GM10847 (cell line): ENCODE measurements around the gene POU5F2.

Source experiments
- POLR2A ChIP-seq: IDR thresholded peaks from 2 replicates; pipeline ENCODE4 v1.6.1; 2011; ENCODE audit not compliant: insufficient read length; ENCODE audit errors: extremely low read depth

The POU5F2 gene, protein sequence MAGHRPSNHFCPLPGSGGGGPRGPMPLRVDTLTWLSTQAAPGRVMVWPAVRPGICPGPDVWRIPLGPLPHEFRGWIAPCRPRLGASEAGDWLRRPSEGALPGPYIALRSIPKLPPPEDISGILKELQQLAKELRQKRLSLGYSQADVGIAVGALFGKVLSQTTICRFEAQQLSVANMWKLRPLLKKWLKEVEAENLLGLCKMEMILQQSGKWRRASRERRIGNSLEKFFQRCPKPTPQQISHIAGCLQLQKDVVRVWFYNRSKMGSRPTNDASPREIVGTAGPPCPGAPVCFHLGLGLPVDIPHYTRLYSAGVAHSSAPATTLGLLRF

DNA sequence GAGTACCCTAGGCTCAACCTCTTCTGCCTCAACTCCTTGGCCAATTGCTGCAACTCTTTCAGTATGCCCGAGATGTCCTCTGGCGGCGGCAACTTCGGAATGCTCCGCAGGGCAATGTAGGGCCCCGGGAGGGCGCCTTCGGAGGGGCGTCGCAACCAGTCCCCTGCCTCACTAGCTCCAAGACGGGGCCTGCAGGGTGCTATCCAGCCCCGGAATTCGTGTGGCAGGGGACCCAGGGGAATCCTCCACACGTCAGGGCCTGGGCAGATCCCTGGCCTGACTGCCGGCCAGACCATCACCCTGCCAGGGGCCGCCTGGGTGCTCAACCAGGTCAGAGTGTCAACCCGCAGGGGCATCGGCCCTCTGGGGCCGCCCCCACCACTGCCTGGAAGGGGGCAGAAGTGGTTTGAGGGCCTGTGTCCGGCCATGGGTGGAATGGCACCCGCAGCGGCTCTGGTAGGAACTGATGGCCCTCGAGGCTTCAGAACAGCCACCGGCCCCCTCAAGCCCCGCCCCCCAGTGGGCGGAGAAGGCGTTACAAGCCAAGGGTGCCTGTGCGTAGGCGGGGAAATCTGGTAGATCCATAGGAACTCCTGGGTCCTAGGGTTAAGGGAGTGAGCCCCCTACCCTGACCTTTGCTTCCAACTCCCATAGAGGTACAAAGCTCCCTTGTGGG lies at the start of gene POU5F2:
Gene POU5F2 (minus strand): TSS at position 465 of the 676 bp plus-strand sequence. CDS start 37 bp downstream, at position 428.
- no peak for TF ChIP-seq POLR2A

DNA sequence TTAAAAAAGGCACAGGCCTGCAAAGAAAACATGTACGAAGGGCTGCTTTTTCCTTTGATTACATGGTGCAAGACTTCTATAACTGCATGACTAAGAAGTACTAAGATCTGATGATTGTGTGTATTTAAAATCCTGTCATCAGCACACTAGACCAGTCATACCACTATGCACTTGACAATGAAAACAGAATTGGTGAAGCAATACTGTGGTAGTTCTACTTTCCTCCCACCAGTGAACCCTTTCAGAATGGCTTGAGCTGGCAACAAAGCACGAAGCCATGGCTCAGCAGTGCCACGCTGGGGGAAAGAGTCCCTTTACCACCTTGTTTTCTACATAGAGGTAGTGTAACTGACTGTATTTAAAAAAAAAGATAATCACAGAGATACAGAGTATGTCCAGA lies 49.0 kb upstream of the POU5F2 start:
- no peak for TF ChIP-seq POLR2A

DNA sequence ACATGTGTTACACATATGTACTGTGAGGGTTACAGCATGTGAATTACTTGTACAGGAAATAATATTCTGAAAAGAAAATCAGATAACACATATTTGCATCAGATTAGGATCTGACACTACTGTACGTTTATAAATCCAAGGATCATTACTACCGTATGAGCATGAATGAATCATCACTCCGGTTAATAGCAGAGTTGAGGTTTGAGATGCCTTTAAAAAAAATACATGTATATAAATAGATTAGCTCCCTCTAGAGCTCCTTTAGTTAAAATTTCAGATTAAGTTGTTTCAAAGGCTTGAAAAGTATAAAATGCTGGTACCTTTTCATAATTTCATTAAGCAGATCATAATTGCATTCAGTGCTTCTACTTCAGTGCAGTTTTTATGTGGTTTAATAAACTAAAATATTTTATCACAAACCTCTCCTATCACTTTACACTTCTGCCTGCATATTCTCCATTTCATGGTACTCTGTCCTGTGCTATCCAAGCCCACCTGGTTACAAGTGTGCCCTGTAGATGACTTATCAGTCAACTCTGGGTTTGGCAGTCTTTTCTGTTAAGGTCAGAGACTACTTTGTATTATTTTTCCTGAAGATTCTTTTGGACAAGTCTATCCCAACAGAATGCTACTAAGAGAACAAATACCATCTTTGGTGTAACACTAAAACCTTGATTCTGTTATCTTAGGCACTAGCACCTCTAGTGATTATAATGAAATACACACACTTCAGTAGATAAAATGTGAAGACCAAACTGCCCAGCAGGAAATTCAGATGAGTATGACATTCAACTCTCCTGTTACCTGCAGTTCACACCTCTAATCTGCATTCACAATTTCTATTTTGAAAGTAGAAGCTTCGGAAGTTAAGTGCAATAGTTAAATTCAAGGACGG lies 48.0 kb upstream of the POU5F2 start:
- no peak for TF ChIP-seq POLR2A

DNA sequence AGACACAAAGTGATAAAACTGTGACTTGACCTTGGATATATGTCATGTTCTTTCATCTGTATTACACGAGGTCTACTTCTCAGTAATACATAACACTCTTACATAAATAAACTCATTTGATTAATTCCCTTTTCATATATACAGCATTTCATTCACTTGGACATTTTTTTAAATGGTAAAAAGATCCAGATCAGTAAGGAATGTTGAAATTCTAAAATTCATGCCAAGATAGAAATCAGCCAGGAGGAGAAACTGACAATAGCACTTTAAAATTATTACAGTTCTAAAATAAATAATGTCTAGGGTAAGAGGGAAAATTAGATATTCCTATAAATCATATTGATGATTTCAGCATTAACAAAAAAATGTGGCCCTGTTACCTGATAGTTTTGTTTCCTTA lies 46.2 kb upstream of the POU5F2 start:
- TF ChIP-seq POLR2A: no peak

DNA sequence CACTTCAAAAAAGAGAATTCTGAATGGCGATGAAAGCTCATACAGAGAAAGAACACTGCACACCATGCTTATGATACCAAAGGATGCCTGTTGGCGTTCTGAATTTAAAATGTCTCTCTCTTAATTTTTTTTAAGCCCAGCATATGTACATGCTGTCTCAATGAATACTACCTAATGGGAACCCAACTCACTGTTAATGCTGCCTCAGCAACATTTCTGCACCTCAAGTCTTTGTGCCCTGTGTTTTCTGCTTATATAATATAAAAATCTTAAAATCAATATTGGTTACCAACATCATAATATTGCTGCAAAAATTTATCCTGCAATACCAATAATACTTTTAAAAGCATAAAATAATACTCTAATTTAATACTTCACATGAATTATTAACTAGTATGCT lies 44.1 kb upstream of the POU5F2 start:
- no peak for TF ChIP-seq POLR2A

DNA sequence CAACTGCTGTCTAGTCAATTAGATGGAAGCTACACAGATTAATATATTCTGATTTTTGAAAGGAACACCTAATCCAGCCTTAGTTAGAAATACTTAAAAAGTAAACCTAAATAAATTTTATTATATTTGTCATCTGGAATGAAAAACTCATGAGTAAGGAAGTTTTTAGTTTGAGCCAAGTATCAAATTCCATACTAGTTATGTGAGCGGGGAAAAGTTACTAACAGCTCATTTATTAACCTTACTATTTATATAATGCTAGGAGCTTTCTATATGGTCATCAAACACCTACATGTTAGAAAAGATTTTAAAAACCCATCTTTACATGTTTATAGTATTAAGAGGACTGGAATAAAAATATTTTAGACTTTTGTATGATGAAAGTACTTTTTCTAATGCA lies 41.6 kb upstream of the POU5F2 start:
- TF ChIP-seq POLR2A: no peak

DNA sequence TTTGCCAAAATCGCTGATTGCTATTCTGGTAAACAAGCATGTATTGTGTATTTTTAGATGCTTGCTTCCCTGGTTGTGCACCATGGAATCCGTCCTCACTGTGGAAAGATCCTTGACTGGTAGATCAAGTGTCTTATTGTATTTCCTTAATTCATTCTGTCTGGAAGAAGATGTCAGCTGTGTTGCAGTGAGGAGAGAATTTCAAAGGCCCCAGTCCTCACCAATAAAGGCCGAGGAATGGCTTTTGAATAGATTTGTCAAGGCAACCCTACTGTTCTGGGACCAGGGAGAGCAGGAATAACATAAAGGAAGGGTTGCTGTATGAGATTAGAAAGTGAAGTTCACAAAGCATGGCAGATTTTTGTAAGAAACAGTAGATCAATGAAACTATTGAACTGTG lies 36.2 kb upstream of the POU5F2 start:
- no peak for TF ChIP-seq POLR2A

DNA sequence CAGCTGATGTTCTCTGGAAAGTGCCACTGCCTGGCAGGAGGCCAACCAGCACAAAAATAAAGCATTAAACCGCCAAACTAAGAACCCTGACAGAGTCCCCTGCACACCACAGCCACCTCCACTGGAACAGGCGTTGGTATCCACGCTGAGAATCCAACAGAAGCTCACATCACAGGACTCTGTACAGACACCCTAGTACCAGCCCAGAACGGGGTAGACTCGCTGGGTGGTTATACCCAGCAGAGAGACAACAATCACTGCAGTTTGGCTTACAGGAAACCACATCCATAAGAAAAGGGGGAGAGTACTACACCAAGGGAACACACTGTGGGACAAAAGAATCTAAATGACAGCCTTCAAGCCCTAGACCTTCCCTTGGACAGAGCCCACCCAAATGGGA lies 15.0 kb upstream of the POU5F2 start:
- no peak for TF ChIP-seq POLR2A

DNA sequence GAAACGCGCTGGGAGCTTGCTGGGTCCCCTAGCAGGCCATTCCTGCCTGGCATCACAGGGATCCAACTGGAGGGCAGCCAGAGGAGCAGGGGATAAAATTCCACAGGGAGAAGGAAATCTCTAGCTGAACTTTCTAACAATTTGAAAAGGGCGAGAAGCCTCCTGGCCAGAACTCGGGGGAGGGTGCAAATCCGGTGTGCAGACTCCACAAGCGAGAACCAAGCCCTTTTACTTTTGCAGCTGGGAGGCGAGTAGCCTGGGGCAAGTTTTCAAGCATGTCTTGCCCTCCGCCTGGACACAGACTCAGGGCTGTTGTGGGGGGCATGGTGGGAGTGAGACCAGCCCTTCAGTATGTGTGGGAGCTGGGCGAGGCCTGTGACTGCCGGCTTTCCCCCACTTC lies 14.3 kb upstream of the POU5F2 start:
- TF ChIP-seq POLR2A: no peak

DNA sequence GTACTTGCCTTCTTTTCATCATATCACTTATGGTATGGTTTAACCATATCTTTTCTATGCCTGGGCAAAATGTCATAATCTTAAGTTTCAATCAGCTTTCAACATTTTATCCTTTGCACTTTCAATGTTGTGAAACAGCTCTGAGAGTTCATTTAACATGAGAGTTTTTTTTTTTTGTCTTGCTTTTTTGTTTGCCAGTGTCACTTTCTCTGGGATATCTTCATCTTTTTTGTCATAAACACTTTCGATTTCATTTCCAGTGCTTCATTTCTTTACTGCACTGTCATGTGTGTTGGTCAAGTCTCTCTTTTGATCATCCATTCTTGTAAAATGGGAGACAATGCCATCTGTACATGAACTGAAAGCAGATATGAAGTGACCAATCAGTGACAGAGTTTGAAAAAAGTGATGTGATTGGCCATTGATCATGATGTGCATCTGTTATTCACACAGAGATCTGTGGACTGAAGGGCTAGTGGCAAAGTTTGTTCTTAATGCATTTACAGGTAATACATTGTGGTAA lies 7.5 kb upstream of the POU5F2 start:
- no peak for TF ChIP-seq POLR2A

DNA sequence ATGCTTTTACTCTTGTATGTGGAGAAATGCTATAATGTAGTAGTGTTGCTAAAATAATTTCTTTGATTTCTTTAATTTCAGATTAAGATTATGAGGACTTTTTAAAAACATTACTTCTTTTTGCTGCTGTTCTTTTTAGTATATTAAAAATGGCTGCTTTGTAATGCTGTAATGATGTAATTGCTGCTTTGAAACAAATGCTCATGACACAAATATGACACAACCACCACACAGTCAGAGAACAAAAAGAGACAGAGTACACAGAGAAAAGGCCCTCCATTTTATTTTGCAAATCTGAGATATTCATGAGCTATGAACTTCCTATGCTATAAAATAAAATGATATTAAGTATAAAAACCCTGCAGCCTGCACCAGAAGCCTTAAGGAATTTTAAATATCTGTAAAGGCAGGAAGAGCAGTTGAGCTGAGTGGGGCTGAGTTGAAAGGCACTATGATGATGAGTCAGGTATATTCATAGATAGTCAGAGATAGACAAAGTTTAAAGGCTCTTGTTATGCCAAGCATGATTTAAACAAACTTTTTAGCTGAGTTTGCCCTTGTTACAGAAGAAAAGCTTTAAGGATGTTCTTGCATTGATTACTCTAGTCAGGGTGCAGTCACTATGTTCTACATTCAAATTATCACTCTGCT lies 5.1 kb upstream of the POU5F2 start:
- TF ChIP-seq POLR2A: no peak

DNA sequence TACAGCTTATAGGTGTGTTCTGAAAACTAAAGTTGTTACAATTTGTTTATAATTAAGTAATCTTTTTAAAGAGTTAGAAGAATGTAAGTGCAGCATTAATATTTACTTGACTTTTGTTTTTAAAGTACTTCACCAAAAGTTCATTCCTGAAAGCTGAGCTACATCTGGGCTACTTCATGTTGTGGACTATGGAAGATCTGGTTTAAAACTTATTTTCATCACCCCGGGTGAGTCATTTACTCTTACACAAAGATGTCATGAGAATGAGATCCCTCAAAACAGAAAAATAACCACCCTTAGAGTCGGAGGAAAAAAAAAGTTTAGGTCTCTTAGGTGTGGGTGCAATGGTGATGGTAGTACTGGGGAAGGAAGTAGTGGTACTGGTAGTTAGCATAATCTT lies 5.1 kb downstream of the POU5F2 start:
- TF ChIP-seq POLR2A: no peak

DNA sequence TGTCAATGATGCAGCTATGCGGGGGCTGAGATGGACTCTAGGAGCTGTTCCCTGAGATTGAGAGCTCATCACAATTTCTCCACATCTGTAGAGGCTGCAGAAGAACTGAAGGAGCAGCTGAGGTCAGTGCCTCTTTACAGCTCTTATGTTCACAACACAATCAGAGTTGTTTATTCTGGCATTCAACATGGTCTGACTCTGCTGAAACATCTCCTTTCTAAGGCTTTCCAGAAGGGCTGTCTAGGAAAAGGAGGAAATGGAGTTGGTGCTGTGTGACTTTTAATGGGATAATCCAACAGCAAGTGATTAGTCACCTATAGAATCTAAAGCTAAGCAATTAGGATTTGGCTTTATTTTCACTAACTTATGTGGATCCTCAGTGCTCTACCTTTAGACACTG lies 6.0 kb downstream of the POU5F2 start:
- no peak for TF ChIP-seq POLR2A

DNA sequence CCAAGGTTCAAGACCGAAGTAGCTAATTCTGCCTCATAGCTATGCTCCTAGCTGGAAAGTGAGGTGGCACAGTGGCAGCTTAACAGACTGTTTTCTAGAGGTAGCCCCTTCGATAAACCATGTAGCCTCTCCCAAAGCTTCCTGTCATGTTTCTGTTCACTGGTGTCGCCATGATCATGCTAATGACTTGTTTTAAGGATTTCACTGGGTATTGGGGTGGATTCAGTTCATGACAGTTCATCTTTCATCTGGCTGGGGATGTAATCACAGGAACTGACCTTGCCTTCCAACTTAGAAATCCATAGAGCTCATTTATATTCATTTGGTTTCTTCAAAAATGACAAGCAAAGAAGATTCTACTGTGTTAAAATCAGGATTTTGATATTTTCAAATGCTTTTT lies 9.4 kb downstream of the POU5F2 start:
- no peak for TF ChIP-seq POLR2A

DNA sequence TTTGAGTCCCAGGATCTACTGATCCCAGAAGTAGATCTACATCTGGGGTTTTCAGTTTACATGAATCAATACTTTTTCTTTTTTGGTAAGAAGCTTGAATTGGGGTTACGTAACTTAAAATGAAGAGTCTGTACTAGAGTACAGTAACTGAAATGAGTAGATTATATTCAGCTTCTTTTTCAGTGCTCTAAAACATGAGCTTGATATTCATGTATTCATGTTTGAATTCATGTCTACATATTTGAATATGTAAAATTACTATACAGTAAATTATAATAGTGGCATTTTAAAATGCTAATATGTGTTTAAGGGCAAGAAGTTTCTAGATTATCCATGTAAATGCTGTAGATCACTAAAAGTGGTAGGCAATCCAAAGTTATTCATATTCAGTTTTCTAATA lies 14.8 kb downstream of the POU5F2 start:
- no peak for TF ChIP-seq POLR2A
